ENCODE results near the gene BLCAP.

- TF ChIP-seq, protein P1, sequence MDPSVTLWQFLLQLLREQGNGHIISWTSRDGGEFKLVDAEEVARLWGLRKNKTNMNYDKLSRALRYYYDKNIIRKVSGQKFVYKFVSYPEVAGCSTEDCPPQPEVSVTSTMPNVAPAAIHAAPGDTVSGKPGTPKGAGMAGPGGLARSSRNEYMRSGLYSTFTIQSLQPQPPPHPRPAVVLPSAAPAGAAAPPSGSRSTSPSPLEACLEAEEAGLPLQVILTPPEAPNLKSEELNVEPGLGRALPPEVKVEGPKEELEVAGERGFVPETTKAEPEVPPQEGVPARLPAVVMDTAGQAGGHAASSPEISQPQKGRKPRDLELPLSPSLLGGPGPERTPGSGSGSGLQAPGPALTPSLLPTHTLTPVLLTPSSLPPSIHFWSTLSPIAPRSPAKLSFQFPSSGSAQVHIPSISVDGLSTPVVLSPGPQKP (IDR thresholded peaks at IDR 0.05; ENCODE audit: borderline replicate concordance, low read depth, low read length): no peak
- TF ChIP-seq, protein P2, sequence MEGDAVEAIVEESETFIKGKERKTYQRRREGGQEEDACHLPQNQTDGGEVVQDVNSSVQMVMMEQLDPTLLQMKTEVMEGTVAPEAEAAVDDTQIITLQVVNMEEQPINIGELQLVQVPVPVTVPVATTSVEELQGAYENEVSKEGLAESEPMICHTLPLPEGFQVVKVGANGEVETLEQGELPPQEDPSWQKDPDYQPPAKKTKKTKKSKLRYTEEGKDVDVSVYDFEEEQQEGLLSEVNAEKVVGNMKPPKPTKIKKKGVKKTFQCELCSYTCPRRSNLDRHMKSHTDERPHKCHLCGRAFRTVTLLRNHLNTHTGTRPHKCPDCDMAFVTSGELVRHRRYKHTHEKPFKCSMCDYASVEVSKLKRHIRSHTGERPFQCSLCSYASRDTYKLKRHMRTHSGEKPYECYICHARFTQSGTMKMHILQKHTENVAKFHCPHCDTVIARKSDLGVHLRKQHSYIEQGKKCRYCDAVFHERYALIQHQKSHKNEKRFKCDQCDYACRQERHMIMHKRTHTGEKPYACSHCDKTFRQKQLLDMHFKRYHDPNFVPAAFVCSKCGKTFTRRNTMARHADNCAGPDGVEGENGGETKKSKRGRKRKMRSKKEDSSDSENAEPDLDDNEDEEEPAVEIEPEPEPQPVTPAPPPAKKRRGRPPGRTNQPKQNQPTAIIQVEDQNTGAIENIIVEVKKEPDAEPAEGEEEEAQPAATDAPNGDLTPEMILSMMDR (conservative IDR thresholded peaks at IDR 0.05; ENCODE audit: low read depth, low read length): no peak
- TF ChIP-seq POLR2A (IDR thresholded peaks at IDR 0.05; ENCODE audit: low read depth, low read length): no peak
- TF ChIP-seq FOS (IDR thresholded peaks at IDR 0.05; ENCODE audit: low read depth, low read length): no peak
- no peak for TF ChIP-seq RCOR1 (IDR thresholded peaks at IDR 0.05; ENCODE audit: insufficient replicate concordance, low read length)
- TF ChIP-seq MAFK (IDR thresholded peaks at IDR 0.05; ENCODE audit: low read depth, low read length): no peak
- TF ChIP-seq SMC3 (IDR thresholded peaks at IDR 0.05; ENCODE audit: low read depth, low read length): no peak
- no peak for TF ChIP-seq BHLHE40 (IDR thresholded peaks at IDR 0.05; ENCODE audit: low read depth, low read length)
- no peak for TF ChIP-seq CHD1 (IDR thresholded peaks at IDR 0.05; ENCODE audit: low read depth, low read length)
- no peak for TF ChIP-seq MXI1 (IDR thresholded peaks at IDR 0.05; ENCODE audit: borderline replicate concordance, low read depth, low read length)
Observed at GRCh38 chr20:37505263-37506151, 22.2 kb downstream of the BLCAP start.
